ENCODE data around the gene STX8.

The STX8 gene

DNA sequence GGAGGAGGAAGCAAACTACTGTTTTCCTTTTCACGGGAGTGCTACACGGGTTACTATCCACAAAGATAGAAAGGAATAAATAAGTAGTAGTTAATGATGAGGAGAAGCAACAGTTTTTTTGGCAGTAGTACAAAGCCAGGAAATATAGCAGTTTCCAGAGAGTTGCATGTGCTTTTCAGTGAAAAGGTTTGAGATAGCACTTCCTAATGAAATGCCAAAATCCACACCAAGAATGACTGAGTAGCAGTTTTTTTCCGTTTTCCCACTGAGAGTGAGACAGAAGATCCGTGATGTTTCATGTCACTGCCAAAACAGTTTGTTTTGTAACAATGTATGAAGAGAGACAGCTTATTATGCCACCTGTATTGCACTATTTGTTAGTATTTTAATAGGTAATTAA is 129.1 kb downstream of the STX8 start:
- DNase-seq (ENCODE audit: low read depth) = no peak
- H3K4me3 ChIP-seq (ENCODE audit: low read length) = no peak overlapping the region
- TF ChIP-seq, protein P1, sequence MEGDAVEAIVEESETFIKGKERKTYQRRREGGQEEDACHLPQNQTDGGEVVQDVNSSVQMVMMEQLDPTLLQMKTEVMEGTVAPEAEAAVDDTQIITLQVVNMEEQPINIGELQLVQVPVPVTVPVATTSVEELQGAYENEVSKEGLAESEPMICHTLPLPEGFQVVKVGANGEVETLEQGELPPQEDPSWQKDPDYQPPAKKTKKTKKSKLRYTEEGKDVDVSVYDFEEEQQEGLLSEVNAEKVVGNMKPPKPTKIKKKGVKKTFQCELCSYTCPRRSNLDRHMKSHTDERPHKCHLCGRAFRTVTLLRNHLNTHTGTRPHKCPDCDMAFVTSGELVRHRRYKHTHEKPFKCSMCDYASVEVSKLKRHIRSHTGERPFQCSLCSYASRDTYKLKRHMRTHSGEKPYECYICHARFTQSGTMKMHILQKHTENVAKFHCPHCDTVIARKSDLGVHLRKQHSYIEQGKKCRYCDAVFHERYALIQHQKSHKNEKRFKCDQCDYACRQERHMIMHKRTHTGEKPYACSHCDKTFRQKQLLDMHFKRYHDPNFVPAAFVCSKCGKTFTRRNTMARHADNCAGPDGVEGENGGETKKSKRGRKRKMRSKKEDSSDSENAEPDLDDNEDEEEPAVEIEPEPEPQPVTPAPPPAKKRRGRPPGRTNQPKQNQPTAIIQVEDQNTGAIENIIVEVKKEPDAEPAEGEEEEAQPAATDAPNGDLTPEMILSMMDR (conservative IDR thresholded peaks at IDR 0.05; ENCODE audit: low read depth, low read length) = no peak

DNA sequence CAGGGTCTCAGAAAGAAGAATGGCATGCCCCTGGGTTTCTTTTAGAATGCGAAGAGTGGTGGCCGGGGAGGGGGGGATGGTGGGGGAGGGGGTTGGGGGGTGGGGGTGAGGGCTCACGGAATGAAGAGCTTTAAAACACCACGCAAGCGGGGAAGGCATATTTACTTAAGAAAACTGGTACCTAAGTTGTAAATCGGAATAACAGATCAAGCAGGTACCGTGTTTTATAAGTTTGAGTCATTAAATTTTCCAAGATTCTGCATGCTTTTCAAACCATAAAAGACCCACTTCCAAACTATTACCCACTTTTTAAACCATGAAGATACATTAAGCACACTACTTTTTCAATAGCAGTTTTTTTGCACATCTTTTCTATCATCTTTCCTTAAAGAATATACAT is 130.2 kb downstream of the STX8 start:
- TF ChIP-seq, protein P1 (conservative IDR thresholded peaks at IDR 0.05; ENCODE audit: low read depth, low read length) = no peak
- no peak for DNase-seq (ENCODE audit: low read depth)
- no peak overlapping the region for H3K4me3 ChIP-seq (ENCODE audit: low read length)

DNA sequence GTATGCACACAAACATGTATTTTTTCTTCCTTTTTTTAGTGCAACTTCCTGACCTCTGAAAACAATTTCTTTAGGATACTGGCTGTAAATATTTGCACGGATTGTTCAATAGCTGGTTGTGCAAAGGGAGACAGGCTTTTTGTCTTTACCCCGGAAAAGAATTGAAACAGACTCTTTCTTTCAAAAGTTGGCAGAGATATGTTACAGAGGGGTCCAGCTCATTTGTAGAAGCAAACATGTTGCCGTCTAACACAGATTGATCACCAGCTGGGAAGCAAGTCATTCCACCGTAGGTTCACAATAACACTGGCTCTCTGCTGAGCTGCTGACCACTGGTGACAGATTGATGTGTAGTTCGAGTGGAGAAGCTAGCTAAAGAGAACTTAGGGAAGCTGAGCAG is 130.9 kb downstream of the STX8 start:
- no peak for DNase-seq (ENCODE audit: low read depth)

DNA sequence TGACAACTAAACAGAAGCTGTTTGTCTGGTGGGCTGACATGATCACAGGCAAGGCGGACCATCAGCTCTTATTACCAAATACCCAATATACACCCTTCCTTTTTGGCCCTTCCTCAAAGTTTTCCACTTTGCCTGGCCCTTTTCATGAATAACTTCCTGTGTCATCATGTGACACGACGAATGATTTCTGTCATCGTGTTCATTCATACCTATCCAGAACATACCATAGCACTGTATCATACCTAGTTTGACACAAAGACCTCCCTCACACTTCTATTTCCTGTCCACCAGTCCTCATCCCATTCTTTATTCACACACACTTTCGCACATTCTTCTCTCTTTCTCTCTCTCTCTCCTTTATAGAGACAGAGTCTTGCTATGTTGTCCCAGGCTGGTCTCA is 131.8 kb downstream of the STX8 start:
- no peak for DNase-seq (ENCODE audit: low read depth)
- H3K4me3 ChIP-seq (ENCODE audit: low read length) = no peak overlapping the region
- TF ChIP-seq, protein P1 (conservative IDR thresholded peaks at IDR 0.05; ENCODE audit: low read depth, low read length) = no peak

More for the DNA sequence above, 130.9 kb downstream of the STX8 start:
- TF ChIP-seq, protein P1 (conservative IDR thresholded peaks at IDR 0.05; ENCODE audit: low read depth, low read length) = no peak
- no peak overlapping the region for H3K4me3 ChIP-seq (ENCODE audit: low read length)

DNA sequence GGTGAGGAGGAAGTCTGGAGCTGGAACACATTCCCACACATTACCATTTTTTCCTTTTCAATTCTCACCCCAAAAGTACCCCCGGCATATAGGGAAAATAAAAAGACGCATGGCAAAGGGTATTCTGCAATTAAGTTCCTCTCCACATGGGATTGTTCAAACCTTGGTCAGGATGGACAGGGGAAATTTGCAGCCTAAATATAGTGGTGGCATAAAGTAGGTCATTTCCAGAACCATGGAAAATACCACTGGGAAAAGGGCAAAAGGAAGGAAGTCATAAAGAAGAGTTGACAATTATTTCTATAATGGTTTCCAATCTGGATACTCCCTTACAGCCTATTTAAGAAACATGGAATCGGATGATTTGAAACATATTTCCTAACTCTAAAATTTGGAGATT is 135.8 kb downstream of the STX8 start:
- TF ChIP-seq, protein P1 (conservative IDR thresholded peaks at IDR 0.05; ENCODE audit: low read depth, low read length) = no peak
- no peak for DNase-seq (ENCODE audit: low read depth)
- H3K4me3 ChIP-seq (ENCODE audit: low read length) = no peak overlapping the region

DNA sequence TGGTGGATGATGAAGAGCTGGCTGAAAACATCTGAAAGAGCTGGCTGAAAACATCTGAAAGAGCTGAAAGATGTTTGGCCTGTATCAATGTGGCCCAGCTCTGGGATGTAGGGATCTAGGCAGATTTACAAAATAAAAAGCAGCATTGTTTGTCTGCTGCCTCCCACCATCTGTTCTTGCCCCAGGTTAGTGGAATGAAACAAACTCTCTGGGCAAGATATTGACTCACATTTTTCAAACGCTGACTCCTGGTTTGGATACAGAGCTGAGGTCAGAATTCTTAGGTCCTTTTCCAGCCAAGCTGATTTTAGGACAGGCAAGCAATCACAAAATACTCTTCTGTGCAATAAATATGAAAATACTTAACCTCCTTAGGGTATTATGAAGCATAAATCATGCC is 139.0 kb downstream of the STX8 start:
- DNase-seq (ENCODE audit: low read depth) = no peak
- TF ChIP-seq, protein P1 (conservative IDR thresholded peaks at IDR 0.05; ENCODE audit: low read depth, low read length) = no peak
- no peak overlapping the region for H3K4me3 ChIP-seq (ENCODE audit: low read length)

DNA sequence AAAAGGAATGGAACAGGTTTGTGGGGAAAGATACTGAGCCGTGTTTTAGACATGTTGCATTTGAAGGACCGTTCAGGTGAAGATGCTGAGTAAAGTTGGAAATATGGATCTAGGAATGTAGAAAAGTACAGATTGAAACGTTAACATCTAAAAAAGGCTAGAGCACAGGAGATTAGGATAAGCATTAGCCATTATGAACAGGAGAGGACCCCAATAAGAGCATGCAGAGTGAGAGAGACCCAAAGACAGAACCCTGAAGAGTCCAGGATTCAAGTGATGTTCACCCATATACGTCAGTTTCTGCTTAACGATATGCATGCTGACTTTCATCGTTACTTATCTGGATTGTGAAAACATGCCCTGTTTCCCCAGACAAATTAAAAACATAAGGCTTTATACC is 140.5 kb downstream of the STX8 start:
- H3K4me3 ChIP-seq (ENCODE audit: low read length) = no peak overlapping the region
- no peak for DNase-seq (ENCODE audit: low read depth)
- TF ChIP-seq, protein P1 (conservative IDR thresholded peaks at IDR 0.05; ENCODE audit: low read depth, low read length) = no peak
